Loucy (cell line): ENCODE results near the gene PRELP.

ENCODE experiments used
- CTCF ChIP-seq: fragments of 200-600 bp; sonication (generic); conservative IDR thresholded peaks from 2 replicates; pipeline ENCODE4 v1.5.1; 2014; ENCODE audit warnings: mild to moderate bottlenecking, antibody characterized with exemption, low read length
- EZH2phosphoT487 ChIP-seq: fragments of 200-600 bp; IDR thresholded peaks from 2 replicates; pipeline ENCODE4 v1.6.1; 2018; ENCODE audit warnings: antibody characterized with exemption, mild to moderate bottlenecking, moderate library complexity, borderline replicate concordance

GRCh38 chr1:203539831-203540546, 64.4 kb downstream of the PRELP start:
- no peak for TF ChIP-seq CTCF
- no peak for TF ChIP-seq EZH2phosphoT487
